ENCODE measurements around the gene DCT. TPM values are rescaled to one million over a fixed set of nuclear protein-coding genes. Genes with fewer than 3 reads are reported as not detected.

DCT gene
- total RNA-seq, 2 donors from 2014 or later, result not detected

GRCh38 chr13:94412870-94413597, 66.4 kb downstream of the DCT start:
- Histone ChIP-seq H3K9ac (ENCODE audit: extremely low read depth, low read length, poor library complexity, severe bottlenecking) (no peak overlapping the region), H3K4me3 (ENCODE audit: low read length) (no peak overlapping the region), H3K27me3 (ENCODE audit: control insufficient read depth, insufficient read depth, low read length, poor library complexity, severe bottlenecking) (peaks cover 63% of the 10 kb centered on the region), H3K4me1 (ENCODE audit: control insufficient read depth, insufficient read depth, low read length) (no peaks in the 10 kb centered on the region), H3K9me3 (ENCODE audit: control insufficient read depth, low read length) (peaks cover 12% of the 10 kb centered on the region), H3K36me3 (ENCODE audit: control insufficient read depth, insufficient read depth, low read length) (no peaks in the 10 kb centered on the region), H3K27ac (ENCODE audit: low read depth, low read length) (no peak overlapping the region)
- Mint-ChIP-seq H3K36me3 (ENCODE audit: low read depth) (peaks cover 4% of the 10 kb centered on the region), H3K27ac (no peak overlapping the region), H3K27me3 (ENCODE audit: insufficient read depth) (peaks cover 67% of the 10 kb centered on the region), H3K9me3 (peaks cover 13% of the 10 kb centered on the region), H3K4me3 (no peak overlapping the region), H3K4me1 (peaks cover 19% of the 10 kb centered on the region)
- TF ChIP-seq CTCF (conservative IDR thresholded peaks at IDR 0.05), result no peak
- DNase-seq, result no peak
- WGBS, 2 experiments (ENCODE audit: insufficient coverage in 1 of 2, insufficient read length in 1 of 2), result 70 to 80% methylated on average over 3 of the region's 3 CpGs

- DNase-seq, result no peak
- no peaks in the 10 kb centered on the region for H3K4me1 ChIP-seq (ENCODE audit: control insufficient read depth, insufficient read depth, low read length)
- no peak overlapping the region for H3K27ac Mint-ChIP-seq
- WGBS, 2 experiments (ENCODE audit: insufficient coverage in 1 of 2, insufficient read length in 1 of 2), result 71 to 81% methylated on average over 2 to 3 of the region's 3 CpGs
- H3K4me1 Mint-ChIP-seq, result peaks cover 19% of the 10 kb centered on the region
- peaks cover 52% of the 10 kb centered on the region for H3K27me3 ChIP-seq (ENCODE audit: control insufficient read depth, insufficient read depth, low read length, poor library complexity, severe bottlenecking)
- H3K9me3 ChIP-seq (ENCODE audit: control insufficient read depth, low read length), result no peaks in the 10 kb centered on the region
- no peak overlapping the region for H3K4me3 ChIP-seq (ENCODE audit: low read length)
- no peak overlapping the region for H3K4me3 Mint-ChIP-seq
- H3K9me3 Mint-ChIP-seq, result peaks cover 2% of the 10 kb centered on the region
- no peaks in the 10 kb centered on the region for H3K36me3 ChIP-seq (ENCODE audit: control insufficient read depth, insufficient read depth, low read length)
- H3K36me3 Mint-ChIP-seq (ENCODE audit: low read depth), result peaks cover 4% of the 10 kb centered on the region
- no peak overlapping the region for H3K27ac ChIP-seq (ENCODE audit: low read depth, low read length)
- no peak for TF ChIP-seq CTCF (conservative IDR thresholded peaks at IDR 0.05)
- H3K27me3 Mint-ChIP-seq (ENCODE audit: insufficient read depth), result peaks cover 54% of the 10 kb centered on the region
- no peak overlapping the region for H3K9ac ChIP-seq (ENCODE audit: extremely low read depth, low read length, poor library complexity, severe bottlenecking)
Observed at GRCh38 chr13:94411747-94412146, 67.7 kb downstream of the DCT start.

GRCh38 chr13:94408314-94409036, 71.0 kb downstream of the DCT start:
- H3K27me3 Mint-ChIP-seq (ENCODE audit: insufficient read depth), result peaks cover 24% of the 10 kb centered on the region
- no peak overlapping the region for H3K27ac ChIP-seq (ENCODE audit: low read depth, low read length)
- no peak overlapping the region for H3K4me3 Mint-ChIP-seq
- no peaks in the 10 kb centered on the region for H3K9me3 ChIP-seq (ENCODE audit: control insufficient read depth, low read length)
- H3K4me1 Mint-ChIP-seq, result no peaks in the 10 kb centered on the region
- no peak overlapping the region for H3K4me3 ChIP-seq (ENCODE audit: low read length)
- H3K9me3 Mint-ChIP-seq, result no peaks in the 10 kb centered on the region
- WGBS, 2 experiments (ENCODE audit: insufficient coverage in 1 of 2, insufficient read length in 1 of 2), result 85 to 94% methylated on average over 7 of the region's 7 CpGs
- no peaks in the 10 kb centered on the region for H3K4me1 ChIP-seq (ENCODE audit: control insufficient read depth, insufficient read depth, low read length)
- DNase-seq, result no peak
- H3K36me3 Mint-ChIP-seq (ENCODE audit: low read depth), result peaks cover 6% of the 10 kb centered on the region
- H3K36me3 ChIP-seq (ENCODE audit: control insufficient read depth, insufficient read depth, low read length), result peaks cover 7% of the 10 kb centered on the region
- H3K27ac Mint-ChIP-seq, result no peak overlapping the region
- no peak overlapping the region for H3K9ac ChIP-seq (ENCODE audit: extremely low read depth, low read length, poor library complexity, severe bottlenecking)
- peaks cover 24% of the 10 kb centered on the region for H3K27me3 ChIP-seq (ENCODE audit: control insufficient read depth, insufficient read depth, low read length, poor library complexity, severe bottlenecking)
- TF ChIP-seq CTCF (conservative IDR thresholded peaks at IDR 0.05), result no peak
